Measurements from ENCODE around the gene PIMREG. TPM values are rescaled to one million over a fixed set of nuclear protein-coding genes. Genes with fewer than 3 reads are reported as not detected.

Gene PIMREG
- total RNA-seq, 1 experiment from 2014 or later = 41.2 TPM

DNA sequence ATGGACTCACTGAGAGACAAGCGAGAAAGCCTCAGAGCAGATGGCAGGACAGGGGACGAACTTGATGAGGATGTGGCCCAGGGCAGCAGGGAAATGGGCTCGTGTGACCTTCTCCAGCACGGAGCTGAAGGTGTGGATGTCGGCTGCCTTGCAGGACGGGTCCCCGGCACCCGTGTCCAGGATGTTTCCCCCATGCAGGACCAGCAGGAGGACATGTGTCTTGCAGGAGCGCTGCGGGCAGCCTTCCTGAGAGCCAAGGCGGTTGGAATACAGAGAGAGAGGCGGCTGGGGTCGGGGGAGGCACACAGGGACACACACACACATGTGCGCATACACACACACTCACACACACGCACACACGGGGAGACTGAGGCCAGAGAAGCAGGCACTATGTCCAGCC, 39.3 kb downstream of the PIMREG start:
- Histone ChIP-seq H3K36me3 (ENCODE audit: control insufficient read depth, insufficient read depth, low read length) (no peaks in the 10 kb centered on the region), H3K9me3 (ENCODE audit: control insufficient read depth, insufficient read depth, low read depth, low read length) (no peaks in the 10 kb centered on the region), H3K4me1 (ENCODE audit: control insufficient read depth, insufficient read depth, low read length) (no peaks in the 10 kb centered on the region), H3K4me3 (ENCODE audit: low read depth in 2 of 2, low read length in 2 of 2) (no peak overlapping the region), H3K27me3 (ENCODE audit: control insufficient read depth, insufficient read depth, low read length) (no peaks in the 10 kb centered on the region; the same call in 1 of the 2 replicates), H3K27ac (ENCODE audit: low read length) (no peak overlapping the region)
- no TSS peak for BruUV-seq (replicated peaks)
- CTCF ChIA-PET = no interaction called here
- intact Hi-C loops (cut with micrococcal nuclease; ENCODE audit: unreplicated experiment) = no loop called here
- in situ Hi-C loops (cut with HindIII; ENCODE audit: low pct_unique_long_range_greater_than_20kb, low sequenced_read_pairs) = no loop called here
- ATAC-seq (no peak), DNase-seq (ENCODE audit: low read depth, low spot score) (no peak)
- TF ChIP-seq, protein P1, sequence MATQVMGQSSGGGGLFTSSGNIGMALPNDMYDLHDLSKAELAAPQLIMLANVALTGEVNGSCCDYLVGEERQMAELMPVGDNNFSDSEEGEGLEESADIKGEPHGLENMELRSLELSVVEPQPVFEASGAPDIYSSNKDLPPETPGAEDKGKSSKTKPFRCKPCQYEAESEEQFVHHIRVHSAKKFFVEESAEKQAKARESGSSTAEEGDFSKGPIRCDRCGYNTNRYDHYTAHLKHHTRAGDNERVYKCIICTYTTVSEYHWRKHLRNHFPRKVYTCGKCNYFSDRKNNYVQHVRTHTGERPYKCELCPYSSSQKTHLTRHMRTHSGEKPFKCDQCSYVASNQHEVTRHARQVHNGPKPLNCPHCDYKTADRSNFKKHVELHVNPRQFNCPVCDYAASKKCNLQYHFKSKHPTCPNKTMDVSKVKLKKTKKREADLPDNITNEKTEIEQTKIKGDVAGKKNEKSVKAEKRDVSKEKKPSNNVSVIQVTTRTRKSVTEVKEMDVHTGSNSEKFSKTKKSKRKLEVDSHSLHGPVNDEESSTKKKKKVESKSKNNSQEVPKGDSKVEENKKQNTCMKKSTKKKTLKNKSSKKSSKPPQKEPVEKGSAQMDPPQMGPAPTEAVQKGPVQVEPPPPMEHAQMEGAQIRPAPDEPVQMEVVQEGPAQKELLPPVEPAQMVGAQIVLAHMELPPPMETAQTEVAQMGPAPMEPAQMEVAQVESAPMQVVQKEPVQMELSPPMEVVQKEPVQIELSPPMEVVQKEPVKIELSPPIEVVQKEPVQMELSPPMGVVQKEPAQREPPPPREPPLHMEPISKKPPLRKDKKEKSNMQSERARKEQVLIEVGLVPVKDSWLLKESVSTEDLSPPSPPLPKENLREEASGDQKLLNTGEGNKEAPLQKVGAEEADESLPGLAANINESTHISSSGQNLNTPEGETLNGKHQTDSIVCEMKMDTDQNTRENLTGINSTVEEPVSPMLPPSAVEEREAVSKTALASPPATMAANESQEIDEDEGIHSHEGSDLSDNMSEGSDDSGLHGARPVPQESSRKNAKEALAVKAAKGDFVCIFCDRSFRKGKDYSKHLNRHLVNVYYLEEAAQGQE (IDR thresholded peaks at IDR 0.05; ENCODE audit: insufficient read depth in 1 of 2, low read depth in 2 of 2, low read length in 1 of 2) = no peak
- TF ChIP-seq SIN3A (IDR thresholded peaks at IDR 0.05; ENCODE audit: borderline replicate concordance, insufficient read depth, low read depth, low read length) (no peak), POLR2AphosphoS5 (IDR thresholded peaks at IDR 0.05; ENCODE audit: low read depth, low read length) (no peak), TCF7L2 (IDR thresholded peaks at IDR 0.05; ENCODE audit: low read depth, low read length) (no peak)
- TF ChIP-seq, protein P2, sequence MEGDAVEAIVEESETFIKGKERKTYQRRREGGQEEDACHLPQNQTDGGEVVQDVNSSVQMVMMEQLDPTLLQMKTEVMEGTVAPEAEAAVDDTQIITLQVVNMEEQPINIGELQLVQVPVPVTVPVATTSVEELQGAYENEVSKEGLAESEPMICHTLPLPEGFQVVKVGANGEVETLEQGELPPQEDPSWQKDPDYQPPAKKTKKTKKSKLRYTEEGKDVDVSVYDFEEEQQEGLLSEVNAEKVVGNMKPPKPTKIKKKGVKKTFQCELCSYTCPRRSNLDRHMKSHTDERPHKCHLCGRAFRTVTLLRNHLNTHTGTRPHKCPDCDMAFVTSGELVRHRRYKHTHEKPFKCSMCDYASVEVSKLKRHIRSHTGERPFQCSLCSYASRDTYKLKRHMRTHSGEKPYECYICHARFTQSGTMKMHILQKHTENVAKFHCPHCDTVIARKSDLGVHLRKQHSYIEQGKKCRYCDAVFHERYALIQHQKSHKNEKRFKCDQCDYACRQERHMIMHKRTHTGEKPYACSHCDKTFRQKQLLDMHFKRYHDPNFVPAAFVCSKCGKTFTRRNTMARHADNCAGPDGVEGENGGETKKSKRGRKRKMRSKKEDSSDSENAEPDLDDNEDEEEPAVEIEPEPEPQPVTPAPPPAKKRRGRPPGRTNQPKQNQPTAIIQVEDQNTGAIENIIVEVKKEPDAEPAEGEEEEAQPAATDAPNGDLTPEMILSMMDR (IDR thresholded peaks at IDR 0.05) = no peak
- POLR2A ChIA-PET = interaction anchor here (0.6 kb wide), 1 partner anchor 22 kb away, joined by 4 read pairs; no protein-coding TSS in a partner anchor

DNA sequence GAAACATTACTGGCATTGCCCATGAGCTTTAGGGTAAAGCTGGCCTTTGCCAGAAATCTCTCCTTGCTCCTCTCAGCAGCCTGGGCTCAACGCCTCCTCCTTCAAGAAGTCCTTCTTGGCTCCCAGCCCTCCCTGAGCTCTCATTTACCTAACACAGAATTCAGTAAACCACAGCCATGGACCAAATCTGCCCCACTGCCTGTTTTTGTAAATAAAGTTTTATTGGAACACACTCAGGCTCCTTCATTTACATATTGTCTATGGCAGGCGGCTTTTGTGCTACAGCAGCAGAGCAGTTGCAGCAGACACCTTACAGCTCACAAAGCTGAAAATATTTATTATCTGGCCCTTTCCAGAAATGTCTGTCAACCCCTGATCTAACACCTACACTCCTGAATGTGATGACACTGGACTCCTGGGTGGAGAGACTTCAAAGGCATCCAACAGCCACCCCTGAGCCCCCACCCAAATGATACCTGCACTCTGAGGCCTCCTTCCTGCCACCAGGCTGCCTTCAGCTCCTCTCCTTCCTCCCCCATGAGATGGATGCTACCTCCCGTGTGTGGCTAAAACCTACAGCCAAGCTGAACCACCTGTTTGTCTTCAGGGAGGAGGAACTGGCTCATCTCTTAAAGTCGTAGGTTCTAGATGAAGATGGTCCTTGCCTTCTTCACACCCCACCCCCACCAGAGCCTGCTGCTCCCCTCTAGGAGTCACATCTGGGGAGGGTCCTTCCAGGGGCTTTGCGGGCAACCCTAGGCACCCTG, 41.6 kb downstream of the PIMREG start:
- intact Hi-C loops (cut with micrococcal nuclease; ENCODE audit: unreplicated experiment) (no loop called here), in situ Hi-C loops (cut with HindIII; ENCODE audit: low pct_unique_long_range_greater_than_20kb, low sequenced_read_pairs) (no loop called here)
- no peaks in the 10 kb centered on the region for H3K4me1 ChIP-seq (ENCODE audit: control insufficient read depth, insufficient read depth, low read length)
- no peaks in the 10 kb centered on the region for H3K9me3 ChIP-seq (ENCODE audit: control insufficient read depth, insufficient read depth, low read depth, low read length)
- CTCF ChIA-PET = no interaction called here
- DNase-seq (ENCODE audit: low read depth, low spot score) = no peak
- POLR2A ChIA-PET = no interaction called here
- TF ChIP-seq TCF7L2 (IDR thresholded peaks at IDR 0.05; ENCODE audit: low read depth, low read length) (no peak), POLR2AphosphoS5 (IDR thresholded peaks at IDR 0.05; ENCODE audit: low read depth, low read length) (no peak), SIN3A (IDR thresholded peaks at IDR 0.05; ENCODE audit: borderline replicate concordance, insufficient read depth, low read depth, low read length) (no peak)
- TF ChIP-seq, protein P1 (IDR thresholded peaks at IDR 0.05; ENCODE audit: insufficient read depth in 1 of 2, low read depth in 2 of 2, low read length in 1 of 2) = no peak
- TF ChIP-seq, protein P2 (IDR thresholded peaks at IDR 0.05) = no peak
- H3K4me3 ChIP-seq (ENCODE audit: low read depth in 2 of 2, low read length in 2 of 2) = no peak overlapping the region
- no peaks in the 10 kb centered on the region; the same call in none of the 2 replicates for H3K27me3 ChIP-seq (ENCODE audit: control insufficient read depth, insufficient read depth, low read length)
- BruUV-seq (replicated peaks) = no TSS peak
- H3K36me3 ChIP-seq (ENCODE audit: control insufficient read depth, insufficient read depth, low read length) = no peaks in the 10 kb centered on the region
- ATAC-seq = no peak
- H3K27ac ChIP-seq (ENCODE audit: low read length) = no peak overlapping the region
